ENCODE results near the gene MAPK8. TPM values are rescaled to one million over a fixed set of nuclear protein-coding genes. Genes with fewer than 3 reads are reported as not detected.
A peak's percentile ranks its signal among the peaks of the same experiment; 100 is the strongest.

The MAPK8 gene
- total RNA-seq, 1 donor from 2014 or later: 46.9 TPM

DNA sequence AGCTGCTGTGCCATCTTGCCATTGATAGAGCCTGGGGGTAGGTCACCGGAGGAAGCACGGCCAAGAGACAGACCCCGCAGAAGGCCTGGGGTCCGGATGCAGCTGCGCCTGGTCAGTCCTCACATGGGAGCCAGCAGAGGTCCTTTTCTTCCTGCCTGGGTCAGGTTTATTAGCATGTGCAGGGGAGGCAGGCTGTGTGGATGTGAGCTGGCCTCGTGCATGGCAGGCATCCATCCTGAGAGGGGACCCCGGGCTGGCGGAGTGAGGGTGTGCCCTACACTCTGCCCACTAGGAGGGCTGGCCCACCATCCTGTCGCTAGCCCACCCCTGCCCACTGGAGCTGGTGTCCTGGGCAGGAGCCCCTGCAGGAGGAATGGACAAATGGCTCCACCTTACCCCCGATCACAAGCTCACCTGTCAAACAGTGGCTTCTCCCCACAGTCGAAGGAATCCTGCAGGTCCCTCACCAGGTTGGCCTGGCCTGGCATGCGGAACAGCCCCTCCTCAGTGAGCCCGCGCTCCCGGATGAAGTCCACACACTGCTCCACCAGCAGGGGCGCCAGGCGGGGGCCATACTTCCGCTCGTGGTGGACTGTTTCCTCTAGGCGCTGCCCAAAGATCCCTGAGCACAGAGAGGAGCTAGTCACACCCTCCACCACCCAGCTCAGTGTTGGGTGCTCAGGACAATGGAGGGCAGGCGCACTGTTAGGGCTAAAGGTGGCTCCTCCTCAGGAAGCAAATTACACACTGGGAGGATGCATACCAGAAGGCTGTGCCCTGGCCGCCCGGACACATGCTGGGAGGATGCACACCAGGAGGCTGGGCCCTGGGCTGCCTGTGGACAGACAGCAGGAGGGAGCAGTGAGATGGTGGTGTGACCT, 153.0 kb downstream of the MAPK8 start:
- no peak for DNase-seq (ENCODE audit: low read depth, low spot score)

DNA sequence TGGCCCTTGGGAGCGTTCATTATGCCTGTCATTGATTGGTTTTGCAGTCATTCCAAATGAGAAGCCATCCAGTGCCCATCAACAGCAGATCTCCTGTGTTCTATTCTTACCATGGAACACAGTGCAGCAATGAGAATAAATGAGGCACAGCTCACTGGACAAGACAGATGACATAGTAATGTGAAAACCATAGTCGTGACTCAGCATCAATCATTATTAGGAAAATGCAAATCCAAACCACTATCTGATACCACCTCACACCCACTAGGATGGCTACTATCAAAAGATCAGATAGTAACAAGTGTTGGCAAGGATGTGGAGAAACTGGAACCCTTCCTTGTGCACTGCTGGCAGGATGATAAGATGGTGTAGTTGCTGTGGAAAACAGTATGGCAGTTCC, 153.7 kb downstream of the MAPK8 start:
- DNase-seq (ENCODE audit: low read depth, low spot score): no peak

DNA sequence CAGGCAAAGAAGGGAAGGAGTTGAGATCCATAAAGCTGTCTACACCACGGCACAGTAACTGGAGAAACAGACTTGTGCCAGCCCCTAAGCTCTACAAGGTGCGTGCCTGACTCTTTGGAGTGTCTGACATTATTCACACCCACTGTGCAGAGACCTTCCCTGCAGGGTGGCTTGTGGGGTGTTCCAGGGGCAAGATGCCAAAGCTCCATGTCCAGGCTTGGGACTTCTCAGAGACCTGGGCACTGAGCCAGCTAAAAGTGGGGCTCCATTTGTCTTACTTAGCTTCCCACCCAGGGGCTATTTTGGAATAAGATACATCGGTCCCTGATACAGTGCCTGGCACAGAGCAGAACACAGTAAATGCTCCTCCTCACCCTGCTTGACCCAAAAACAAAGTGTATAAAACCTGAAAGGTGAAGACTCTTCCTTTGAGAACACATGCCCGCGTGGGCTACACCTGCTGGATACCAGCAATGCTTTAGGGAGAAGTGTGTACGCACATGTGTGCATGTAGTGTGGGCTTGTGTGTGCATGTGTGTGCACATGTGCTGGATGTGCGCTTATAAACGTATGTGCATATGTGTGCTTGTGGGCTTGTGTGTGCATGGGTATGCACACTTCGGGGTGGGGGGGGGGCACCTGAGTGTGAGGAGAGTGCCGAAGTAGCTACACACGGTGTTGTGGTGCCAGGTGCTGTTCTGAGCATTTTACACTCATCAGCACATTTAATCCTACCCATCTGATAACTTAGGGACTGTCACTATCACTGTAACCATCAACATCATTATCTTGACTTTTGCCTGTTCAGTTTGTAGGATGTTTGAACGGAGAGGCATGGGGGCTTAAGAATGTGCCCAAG, 155.4 kb downstream of the MAPK8 start:
- no peak for DNase-seq (ENCODE audit: low read depth, low spot score)

DNA sequence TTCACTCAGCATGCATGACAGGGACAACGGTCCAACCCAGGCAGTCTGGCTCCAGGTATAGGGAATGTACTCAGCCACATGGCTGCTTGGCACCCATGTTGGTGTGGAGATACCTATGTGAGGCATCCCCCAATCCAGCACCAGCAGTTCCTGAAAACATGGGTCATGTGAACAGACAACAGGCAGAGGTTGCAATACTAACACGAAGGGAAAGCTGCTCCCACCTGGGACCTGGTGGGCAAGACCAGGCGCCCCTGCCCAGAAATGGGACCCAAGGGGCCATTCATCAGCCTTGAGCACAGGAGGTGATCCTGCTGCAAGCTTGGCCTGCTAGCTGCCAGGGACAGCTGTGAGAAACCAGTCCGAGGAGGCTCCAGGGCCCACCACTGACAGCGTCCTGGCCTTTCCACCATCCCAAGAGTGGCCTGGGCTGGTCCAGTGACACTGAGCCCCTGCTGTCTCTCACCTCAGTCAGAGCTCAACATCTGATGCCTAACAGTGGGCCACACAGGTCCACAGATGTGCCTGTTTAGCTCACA, 156.1 kb downstream of the MAPK8 start:
- no peak for DNase-seq (ENCODE audit: low read depth, low spot score)

DNA sequence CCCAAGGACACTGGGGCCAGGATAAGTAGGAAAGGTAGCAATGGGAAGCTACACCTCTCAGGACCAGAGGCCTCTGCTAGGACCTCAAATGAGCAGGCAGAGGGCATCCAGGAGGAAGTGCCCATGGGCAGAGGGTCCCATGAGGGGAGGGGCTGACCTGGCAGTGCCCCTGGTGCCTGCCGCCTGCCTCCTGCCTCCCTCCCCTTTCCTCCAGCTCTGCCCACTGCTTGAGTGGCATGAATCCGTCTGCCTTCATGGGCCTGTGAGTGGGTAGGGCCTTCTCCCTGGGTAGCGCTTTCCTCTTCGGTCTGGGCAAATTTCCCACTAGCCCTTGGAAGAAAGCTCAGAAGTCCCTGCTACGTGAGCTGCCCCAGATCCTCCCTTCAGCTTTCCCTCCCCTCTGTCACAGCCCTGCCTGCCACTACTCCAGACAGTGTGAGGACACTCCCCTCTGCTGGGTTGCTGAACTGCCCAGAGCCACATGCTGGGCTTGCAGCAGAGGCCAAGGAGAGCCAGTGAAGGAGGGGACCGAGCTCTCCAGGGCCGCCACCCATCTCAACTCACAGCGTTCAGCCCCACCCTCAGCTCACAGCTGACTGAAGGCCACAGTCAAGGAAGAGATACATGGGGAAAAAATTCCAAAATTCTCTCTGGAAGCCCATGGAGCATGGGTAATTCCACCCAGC, 157.0 kb downstream of the MAPK8 start:
- DNase-seq (ENCODE audit: low read depth, low spot score): no peak

DNA sequence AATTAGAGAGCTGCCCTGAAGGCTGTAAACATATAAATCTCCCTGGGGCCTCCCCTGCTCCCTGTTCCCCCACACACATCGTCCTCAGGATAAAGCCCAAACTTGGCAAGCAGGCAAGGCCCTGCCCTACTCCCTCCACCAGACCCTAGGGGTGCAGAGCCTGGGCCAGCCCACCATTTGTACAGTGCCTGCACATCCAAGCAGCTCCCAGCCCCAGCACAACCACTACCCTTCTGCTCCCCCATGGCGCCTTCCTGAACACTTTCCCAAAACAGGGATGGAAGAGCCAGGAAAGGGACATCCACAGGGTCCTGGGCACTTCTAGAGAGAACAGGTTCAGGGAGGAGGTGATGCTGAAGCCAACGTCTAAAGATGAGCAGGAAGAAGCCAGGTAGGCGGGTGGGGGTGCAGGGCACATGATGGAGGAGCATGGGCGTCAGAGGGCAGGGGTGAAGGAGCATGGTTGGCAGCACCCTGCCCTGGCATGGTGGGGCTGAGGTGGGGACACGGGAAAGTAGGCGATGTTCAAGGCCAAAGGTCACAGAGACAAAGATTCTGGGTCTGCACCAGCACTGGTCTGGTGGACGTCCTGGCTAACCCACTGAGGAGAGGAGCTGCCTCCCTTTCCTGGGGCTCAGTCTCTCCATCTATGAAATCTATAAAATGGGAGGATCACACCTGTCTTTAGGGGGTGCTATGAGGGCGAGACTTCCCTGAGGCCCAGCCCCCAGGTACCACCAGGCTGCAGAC, 157.8 kb downstream of the MAPK8 start:
- no peak for DNase-seq (ENCODE audit: low read depth, low spot score)

DNA sequence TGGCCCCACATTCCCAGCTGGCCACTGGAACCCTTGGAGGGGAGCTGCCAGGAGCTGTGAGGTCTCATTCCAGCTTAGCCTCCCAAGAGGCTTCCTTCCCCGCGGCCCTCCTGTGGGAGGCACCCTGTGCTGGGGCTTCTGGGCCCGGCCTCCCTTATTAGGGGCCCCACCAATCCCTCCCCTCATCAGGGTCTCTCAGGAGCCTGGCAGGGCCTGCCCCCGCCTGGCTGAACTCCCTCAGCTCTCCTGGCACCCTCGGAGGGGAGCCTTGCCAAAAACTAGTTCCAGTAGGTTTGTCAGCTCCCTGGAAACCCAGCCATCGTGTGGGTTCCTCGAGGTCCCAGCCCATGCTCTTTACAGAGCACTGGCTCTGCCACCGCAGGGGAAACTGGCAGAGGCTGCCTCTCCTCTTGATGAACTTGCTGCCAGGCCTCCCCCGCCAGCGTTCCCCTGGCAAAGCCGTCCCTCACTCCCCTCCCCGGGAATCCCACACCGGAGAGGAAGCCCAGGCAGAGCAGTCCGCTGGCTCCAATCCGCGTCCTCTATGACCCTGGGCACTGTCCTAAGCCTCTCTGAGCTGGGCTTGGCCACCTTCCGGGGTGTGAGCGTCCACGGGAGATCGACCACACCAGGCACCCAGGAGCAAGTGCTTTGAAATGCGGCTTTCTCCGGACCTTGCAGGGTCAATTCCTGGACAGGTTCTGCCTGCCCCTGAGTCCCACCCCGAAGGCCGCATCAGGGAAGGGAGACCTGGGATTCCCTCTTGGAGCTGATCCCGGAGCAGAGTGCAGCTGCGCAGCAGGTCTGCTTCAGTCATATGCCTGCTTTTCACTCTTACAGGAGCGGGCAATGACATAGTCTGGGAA, 158.6 kb downstream of the MAPK8 start:
- no peak for DNase-seq (ENCODE audit: low read depth, low spot score)

DNA sequence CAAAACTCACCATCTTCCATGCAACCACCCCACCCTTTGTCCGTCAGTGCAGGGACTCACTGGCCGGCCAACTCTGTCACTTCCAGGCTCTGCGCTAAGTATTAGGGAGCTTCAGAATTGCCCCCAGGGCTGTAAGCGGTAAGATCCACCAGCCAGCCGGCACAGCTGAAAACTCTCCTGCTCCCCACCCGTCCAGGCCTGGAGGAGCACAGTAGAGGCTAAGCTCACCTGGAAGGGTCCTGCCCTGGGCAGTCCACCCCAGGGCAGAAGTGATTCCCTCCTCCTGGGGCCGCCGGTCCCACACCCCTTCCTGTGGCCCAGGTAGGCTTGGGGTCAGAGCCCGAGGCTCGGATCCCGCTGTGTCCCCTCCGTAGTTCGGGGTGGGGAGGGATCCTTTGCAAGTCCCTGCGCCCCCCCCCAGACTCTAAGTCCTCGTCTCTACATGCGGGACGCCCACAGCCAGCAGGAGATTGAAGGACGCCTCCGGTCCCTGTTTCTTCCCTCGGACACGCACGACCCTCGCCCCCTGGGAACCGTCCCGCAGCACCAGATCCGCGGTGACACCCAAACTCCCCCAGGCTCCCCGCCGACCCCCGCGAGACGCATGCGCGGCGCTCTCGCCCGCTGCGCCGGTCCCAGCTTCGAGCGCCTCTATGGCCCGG, 159.5 kb downstream of the MAPK8 start:
- no peak for DNase-seq (ENCODE audit: low read depth, low spot score)

DNA sequence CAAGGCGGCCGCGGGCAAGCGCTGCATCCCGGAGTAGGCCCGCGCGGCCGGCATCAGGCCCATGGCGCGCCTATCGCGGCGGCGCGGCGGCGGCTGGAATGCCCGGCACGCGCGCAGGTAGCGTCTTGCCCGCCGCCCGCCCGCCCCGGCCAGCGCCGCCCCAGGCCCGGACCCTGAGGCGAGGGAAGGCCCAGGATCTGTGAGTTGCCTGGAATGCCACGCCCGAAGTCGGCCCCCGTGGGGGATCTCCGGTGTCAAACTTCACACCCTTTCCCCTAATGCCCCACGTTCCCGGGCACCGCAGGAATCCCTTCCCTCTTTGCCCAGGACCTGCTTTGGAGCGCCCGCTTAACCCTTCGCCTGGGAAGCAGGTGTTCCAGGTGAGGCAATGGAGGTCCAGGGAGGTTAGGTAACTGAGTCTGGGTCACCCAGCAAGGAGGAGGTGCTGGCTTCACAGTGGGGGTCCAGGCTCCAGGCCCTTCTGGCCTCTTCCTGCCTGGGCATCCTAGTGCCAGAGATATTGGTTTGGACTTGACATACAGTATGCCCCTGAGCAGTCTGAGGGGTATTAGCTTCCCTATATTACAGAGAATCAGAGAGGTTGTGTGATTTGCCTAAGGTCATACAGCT, 160.2 kb downstream of the MAPK8 start:
- DNase-seq (ENCODE audit: low read depth, low spot score): no peak

DNA sequence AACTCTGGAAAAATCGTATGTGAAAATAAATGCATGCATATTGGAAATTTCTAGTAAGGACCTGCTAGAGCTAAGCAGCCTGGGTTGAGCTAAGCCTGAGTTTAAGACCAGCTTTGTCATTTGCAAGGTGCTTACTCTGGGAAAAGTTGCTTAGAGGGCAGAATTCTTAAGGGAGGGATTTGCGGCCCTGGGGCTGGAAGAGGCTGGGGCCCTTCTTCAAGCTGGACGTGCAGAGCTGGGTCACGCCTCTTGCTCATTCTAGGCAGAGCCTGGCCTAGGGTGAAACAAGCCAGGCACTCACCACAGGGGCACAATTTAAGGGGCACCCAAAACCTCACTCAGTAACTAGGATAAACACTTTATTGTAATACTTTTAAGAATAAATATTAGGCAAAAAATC, 161.2 kb downstream of the MAPK8 start:
- DNase-seq (ENCODE audit: low read depth, low spot score): no peak

DNA sequence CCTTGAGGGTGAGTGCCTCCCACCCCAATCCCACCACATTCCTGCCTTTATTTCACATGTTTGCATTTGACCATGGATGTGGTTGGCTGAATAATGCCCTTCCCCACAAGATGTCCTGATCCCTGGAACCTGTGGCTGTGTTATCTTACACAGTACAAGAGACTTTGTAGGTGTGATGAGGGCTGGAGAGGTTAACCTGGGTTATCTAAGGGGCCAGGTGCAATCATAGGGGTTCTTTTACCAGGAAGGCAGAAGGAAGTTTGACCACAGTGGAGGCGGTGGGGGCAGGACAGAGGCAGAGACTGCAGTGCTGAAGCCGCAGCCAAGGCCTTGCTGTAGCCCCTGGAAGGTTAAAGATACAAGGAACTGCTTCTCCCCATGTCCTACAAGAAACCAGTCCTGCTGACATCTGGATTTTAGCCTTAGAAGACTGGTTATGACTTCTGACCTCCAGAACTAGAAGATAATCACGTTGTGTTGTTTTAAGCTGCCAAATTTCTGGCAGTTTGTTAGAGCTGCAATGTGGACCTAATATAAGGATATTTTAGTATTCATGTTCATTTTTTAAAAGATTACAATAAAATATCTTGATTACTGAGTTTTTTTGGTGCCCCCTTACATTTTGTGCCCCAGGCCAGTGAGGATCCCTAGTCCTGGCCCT, 161.8 kb downstream of the MAPK8 start:
- no peak for DNase-seq (ENCODE audit: low read depth, low spot score)

DNA sequence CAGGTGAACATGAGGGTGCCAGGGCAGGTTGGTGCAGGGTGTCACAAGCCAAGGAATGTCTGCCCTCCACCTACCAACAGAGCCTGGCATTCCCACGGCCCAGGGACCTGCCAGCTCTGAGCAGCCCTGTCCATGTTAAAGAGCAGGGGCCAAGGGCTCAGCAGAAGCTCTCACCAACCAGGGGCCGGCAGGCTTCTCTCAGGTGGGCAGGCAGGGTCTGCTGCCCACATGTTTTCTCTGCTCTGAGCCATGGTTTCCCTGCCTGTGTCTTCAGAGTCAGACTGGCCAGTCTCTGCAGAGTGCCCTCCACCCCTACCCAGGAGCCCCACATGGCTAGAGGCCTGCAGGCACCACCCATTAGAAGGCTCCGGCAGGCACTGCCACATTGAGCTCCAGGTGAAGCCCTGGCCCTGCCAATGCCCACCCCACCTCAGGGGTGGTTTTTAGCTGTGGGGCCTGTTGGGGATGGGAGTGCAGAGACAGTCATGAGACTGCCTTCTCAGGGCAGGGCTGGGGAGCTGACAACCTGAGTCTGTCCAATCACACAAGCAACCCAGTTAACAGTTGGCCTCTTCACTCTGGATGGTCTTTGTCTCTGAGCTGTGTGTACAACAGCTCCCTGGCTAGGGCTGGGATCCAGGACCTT, 162.5 kb downstream of the MAPK8 start:
- no peak for DNase-seq (ENCODE audit: low read depth, low spot score)

DNA sequence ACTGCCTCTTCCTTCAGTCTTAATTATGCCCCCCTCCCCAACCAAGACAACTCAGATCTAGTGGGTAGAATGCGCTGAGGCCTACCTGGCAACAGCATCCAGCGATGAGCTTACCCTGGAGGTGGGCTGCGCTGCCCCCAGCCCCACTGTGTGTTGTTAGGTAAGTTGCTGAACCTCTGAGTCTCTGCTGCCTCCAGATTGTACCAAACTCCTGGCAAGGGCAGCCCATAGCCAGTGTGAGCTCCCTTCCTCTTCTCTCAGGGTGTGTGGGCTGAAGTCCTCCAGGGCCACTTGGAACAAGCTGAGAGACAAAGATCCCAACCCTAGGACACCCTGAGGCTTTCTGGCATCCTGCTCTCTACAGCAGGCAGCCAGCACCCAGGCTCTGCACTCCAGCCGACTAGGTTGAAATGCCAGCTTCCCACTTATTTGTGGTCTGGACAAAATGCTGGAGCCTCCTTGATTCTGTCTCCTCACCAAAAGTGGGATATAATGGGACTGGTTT, 163.1 kb downstream of the MAPK8 start:
- no peak for DNase-seq (ENCODE audit: low read depth, low spot score)

DNA sequence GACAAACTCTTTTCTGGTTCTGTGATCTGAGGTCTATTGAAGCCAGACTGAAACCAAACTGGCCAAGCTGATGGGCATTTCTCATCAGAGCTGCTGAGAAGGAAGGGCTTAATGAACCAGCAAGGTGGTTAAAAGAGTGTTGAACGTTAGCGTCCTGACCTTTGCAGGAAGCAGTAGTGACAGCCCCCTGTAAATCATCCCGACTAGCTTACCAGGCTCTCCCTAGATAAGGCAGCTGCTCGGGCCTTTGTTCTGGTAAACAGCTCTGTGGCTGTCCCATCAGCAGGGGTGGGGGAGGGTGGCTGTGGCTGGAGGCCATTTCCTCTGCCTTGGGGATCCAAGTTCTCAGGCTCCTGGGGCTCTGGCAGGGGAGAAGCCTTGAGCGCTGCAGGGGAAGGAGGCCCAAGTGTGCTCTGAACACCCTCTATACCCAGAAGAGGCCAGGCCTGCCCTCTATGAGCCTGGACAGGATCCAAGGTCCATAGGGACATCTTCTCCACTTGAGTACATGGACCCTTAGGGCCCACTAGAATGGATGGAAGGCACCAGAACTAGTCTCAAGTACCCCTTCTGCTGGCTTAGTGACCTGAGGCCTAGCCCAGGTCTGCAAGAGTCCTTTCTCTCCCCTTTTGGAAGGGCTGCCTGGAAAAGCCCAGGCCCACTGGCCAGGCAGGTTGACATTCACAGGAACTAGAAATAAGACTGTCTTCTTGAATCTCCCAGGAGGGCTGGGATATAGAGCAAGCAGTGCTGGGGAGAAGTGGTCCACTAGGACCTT, 163.8 kb downstream of the MAPK8 start:
- DNase-seq (ENCODE audit: low read depth, low spot score): peak; percentile 53

DNA sequence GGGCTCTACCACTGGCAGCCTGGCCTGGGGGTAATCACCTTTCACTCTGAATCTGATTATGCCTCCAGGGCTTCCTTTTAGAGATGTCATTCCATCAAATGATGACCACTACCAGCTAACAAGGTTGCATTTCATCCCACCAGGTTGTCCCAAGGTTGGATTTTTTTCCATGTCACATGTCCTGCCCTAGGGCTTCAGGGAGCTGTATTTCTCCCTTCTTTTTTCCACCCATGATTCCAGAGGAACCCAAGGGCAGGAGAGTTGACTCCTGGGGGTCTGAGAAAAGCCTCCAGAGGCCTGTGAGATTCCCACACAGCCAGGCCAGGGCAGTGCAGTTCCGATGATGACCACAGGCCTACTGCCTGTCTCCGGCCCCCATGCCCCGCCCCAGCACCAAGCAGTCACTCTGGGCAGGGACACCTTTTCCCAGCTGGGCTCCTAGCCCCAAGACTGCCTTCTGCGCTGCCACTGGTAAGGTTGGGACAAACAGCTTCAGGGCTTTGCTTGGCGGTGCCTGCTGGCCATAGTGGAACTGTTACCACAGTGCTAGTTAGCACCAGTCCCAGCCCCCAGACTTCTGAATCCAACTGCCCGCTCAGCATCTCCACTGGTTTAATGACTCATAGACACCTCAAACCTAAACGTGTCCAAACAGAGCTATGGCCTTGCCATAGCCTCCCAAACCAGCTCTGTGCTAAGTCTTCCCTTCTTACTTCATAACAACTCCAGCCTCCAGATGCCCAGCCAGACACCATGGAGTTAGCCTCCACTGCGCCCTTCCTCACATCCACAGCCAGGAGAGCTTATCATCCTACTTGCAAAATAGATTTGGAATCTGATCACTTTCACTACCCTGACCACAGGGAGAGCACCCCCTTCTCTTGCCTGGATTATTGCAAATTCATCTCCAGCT, 164.7 kb downstream of the MAPK8 start:
- DNase-seq (ENCODE audit: low read depth, low spot score): no peak

Data from pulmonary artery endothelial cell (primary cell).